ENCODE measurements around the gene CNTNAP2. TPM values are rescaled to one million over a fixed set of nuclear protein-coding genes. Genes with fewer than 3 reads are reported as not detected.

CNTNAP2 gene
- total and polyA plus RNA-seq, 9 of the 15 experiments (the other 6 are each of a cell fraction or from before 2014, with no cell fraction given), result 0.04 to 0.62 (median 0.09) TPM; not detected in 4

- no peak for FAIRE-seq
- Histone ChIP-seq H3K79me2 (ENCODE audit: control insufficient read depth, insufficient read depth, low read length) (no peaks in the 10 kb centered on the region), H3K9me3 (replicated peaks; ENCODE audit: control insufficient read depth, insufficient read depth, low read depth, low read length) (peaks cover 7% of the 10 kb centered on the region; the same call in 1 of the 2 replicates), H3K4me2 (ENCODE audit: insufficient read depth, low read length) (no peak overlapping the region), H2AFZ (ENCODE audit: low read depth, low read length) (no peak overlapping the region), H3K27me3 (ENCODE audit: control insufficient read depth in 2 of 2, insufficient read depth in 2 of 2, low read length in 2 of 2) (no peaks in the 10 kb centered on the region), H3K4me3 (no peak overlapping the region), H3K27ac (ENCODE audit: extremely low read depth, low read depth, low read length) (no peak overlapping the region), H3K9me1 (ENCODE audit: control insufficient read depth, insufficient read depth, low read length) (no peaks in the 10 kb centered on the region), H4K20me1 (replicated peaks; ENCODE audit: control insufficient read depth, insufficient read depth, low read length) (no peaks in the 10 kb centered on the region), H3K9ac (ENCODE audit: insufficient read depth in 1 of 2, low read depth in 2 of 2, low read length in 2 of 2) (no peak overlapping the region), H3K36me3 (ENCODE audit: control insufficient read depth, insufficient read depth, low read length) (no peaks in the 10 kb centered on the region), H3K4me1 (replicated peaks in 1 of 2; ENCODE audit: control insufficient read depth in 2 of 2, insufficient read depth in 2 of 2, low read length in 2 of 2) (no peaks in the 10 kb centered on the region)
- DNase-seq (ENCODE audit: extremely low read depth in 1 of 4, low spot score in 3 of 4), result no peak
- CTCF ChIA-PET (ENCODE audit: low intra/inter-chr PET ratio), result interaction anchor here (0.7 kb wide), 1 partner anchor 37 kb away, joined by 3 read pairs; no protein-coding TSS in a partner anchor
- intact Hi-C loops (cut with micrococcal nuclease) (no loop called here), in situ Hi-C loops (cut with MboI) (no loop called here)
- WGBS (ENCODE audit: insufficient coverage, low coverage, missing lambda C conversion rate), result 0% methylated on average over 5 of the region's 5 CpGs
- POLR2A ChIA-PET, result no interaction called here
- BruUV-seq (replicated peaks), result no TSS peak
- TF ChIP-seq, protein P1, sequence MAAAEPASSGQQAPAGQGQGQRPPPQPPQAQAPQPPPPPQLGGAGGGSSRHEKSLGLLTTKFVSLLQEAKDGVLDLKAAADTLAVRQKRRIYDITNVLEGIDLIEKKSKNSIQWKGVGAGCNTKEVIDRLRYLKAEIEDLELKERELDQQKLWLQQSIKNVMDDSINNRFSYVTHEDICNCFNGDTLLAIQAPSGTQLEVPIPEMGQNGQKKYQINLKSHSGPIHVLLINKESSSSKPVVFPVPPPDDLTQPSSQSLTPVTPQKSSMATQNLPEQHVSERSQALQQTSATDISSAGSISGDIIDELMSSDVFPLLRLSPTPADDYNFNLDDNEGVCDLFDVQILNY (CRISPR knock-in tag; IDR thresholded peaks at IDR 0.05), result no peak
- no peak for TF ChIP-seq ZNF76 (CRISPR knock-in tag; IDR thresholded peaks at IDR 0.05; ENCODE audit: borderline replicate concordance)
- TF ChIP-seq ZNF318 (IDR thresholded peaks at IDR 0.05; ENCODE audit: borderline replicate concordance in 1 of 2, low read depth in 1 of 2), result no peak
- no peak for ATAC-seq
Measured at GRCh38 chr7:146736446-146737190, 620.0 kb downstream of the CNTNAP2 start.
